Calu3 (cell line): Measurements from ENCODE around the gene GDF7. TPM values are rescaled to one million over a fixed set of nuclear protein-coding genes. Genes with fewer than 3 reads are reported as not detected.

Experiments
- BruUV-seq: library from RNA; stranded (reverse); fragments of 400-500 nt; replicated peaks from 2 replicates; lab custom pipeline; 2021; lab: Mats Ljungman, UMichigan
- CTCF ChIA-PET: fragments of 300-600 bp; sonication (Branson Sonifier 250); formaldehyde crosslinking; loops from one replicate; lab custom pipeline; 2022; ENCODE audit warnings: antibody characterized with exemption; lab: Charles Lee
- DNase-seq: peaks from one replicate; pipeline ENCODE4 v3.0.0; 2022
- H3K27ac Mint-ChIP-seq: one replicate; pipeline ENCODE4 v1.8.0; 2022; ENCODE audit warnings: mixed read lengths; ENCODE audit not compliant: unreplicated experiment
- H3K27me3 Mint-ChIP-seq: one replicate; pipeline ENCODE4 v1.8.0; 2022; ENCODE audit warnings: mixed read lengths; ENCODE audit not compliant: unreplicated experiment
- H3K36me3 Mint-ChIP-seq: one replicate; pipeline ENCODE4 v1.8.0; 2022; ENCODE audit warnings: mild to moderate bottlenecking, moderate library complexity, mixed read lengths; ENCODE audit not compliant: insufficient read depth, unreplicated experiment
- H3K4me1 Mint-ChIP-seq: one replicate; pipeline ENCODE4 v1.8.0; 2022; ENCODE audit warnings: mild to moderate bottlenecking, low read depth, mixed read lengths; ENCODE audit not compliant: unreplicated experiment
- H3K4me3 Mint-ChIP-seq: one replicate; pipeline ENCODE4 v1.8.0; 2022; ENCODE audit warnings: mild to moderate bottlenecking, low read depth, moderate library complexity, mixed read lengths; ENCODE audit not compliant: unreplicated experiment
- H3K9me3 Mint-ChIP-seq: one replicate; pipeline ENCODE4 v1.8.0; 2022; ENCODE audit warnings: low read depth, mixed read lengths; ENCODE audit not compliant: unreplicated experiment
- CTCF ChIP-seq: fragments of 200-600 bp; IDR thresholded peaks from one replicate; pipeline ENCODE4 v1.8.0; 2022; ENCODE audit warnings: antibody characterized with exemption; ENCODE audit not compliant: unreplicated experiment
- intact Hi-C: fragments of 100-400 bp; cut with micrococcal nuclease; formaldehyde crosslinking; loops from one replicate; pipeline ENCODE4 v1.10.0; 2022; ENCODE audit not compliant: unreplicated experiment
- total RNA-seq: library from RNA; stranded (reverse); gene quantifications from 2 replicates; pipeline ENCODE4 v1.2.3, GENCODE V29; 2022

GDF7 gene
- total RNA-seq, 1 experiment from 2014 or later: not detected

DNA sequence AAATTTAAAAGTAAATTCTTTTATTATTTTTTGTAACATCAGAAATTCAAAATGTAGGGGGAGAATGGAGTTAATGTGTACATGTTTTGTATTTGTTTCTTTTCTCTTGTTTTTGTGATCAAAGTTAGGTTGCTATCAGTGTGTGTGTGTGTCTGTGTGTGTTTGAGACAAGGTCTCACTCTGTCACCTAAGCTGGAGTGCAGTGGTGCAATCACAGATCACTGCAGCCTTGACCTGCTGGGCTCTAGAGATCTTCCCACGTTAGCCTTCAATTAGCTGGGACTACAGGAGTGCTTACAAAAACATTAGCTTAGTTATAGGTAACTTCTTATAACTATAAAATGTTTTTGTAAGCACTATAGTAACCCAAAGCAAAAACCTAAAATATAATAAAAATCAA lies 50.7 kb downstream of the GDF7 start:
- Mint-ChIP-seq H3K4me1 (no peaks in the 10 kb centered on the region), H3K4me3 (no peak overlapping the region), H3K27me3 (no peaks in the 10 kb centered on the region), H3K27ac (no peak overlapping the region), H3K9me3 (no peaks in the 10 kb centered on the region), H3K36me3 (no peaks in the 10 kb centered on the region)
- TF ChIP-seq CTCF: no peak
- CTCF ChIA-PET: interaction anchor here (0.6 kb wide), 1 partner anchor 27 kb away, joined by 4 read pairs; no protein-coding TSS in a partner anchor
- intact Hi-C loops: no loop called here
- BruUV-seq: no TSS peak
- DNase-seq: no peak

GRCh38 chr2:20722592-20723240 lies 55.8 kb downstream of the GDF7 start:
- no peaks in the 10 kb centered on the region for H3K36me3 Mint-ChIP-seq
- no TSS peak for BruUV-seq
- no peak for DNase-seq
- no peaks in the 10 kb centered on the region for H3K4me1 Mint-ChIP-seq
- H3K4me3 Mint-ChIP-seq: no peak overlapping the region
- no peaks in the 10 kb centered on the region for H3K27me3 Mint-ChIP-seq
- TF ChIP-seq CTCF: no peak
- no peaks in the 10 kb centered on the region for H3K9me3 Mint-ChIP-seq
- intact Hi-C loops: loop anchor here (2.0 kb wide), 1 partner anchor 240 kb away; no protein-coding TSS in a partner anchor
- CTCF ChIA-PET: interaction anchor here (0.7 kb wide), 1 partner anchor 726 kb away, joined by 3 read pairs; no protein-coding TSS in a partner anchor
- no peak overlapping the region for H3K27ac Mint-ChIP-seq

DNA sequence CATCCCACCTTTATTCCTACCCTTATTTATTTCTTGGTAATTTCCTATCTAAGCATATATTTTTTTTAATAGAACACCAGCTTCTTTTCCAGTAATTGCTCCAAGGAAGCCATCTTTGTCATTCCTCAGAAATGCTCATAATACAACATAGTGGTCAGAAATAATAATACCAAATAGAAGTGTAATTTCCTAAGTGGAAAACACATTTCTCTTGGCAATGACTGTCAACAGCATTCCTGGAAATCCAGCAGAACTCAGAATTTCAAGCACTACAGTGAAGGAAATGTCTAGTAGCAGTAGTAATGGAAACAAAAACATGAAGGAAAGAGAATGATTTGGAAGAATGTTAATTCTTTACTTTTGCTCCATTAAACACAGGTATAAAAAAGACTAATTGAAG lies 56.6 kb downstream of the GDF7 start:
- no peaks in the 10 kb centered on the region for H3K27me3 Mint-ChIP-seq

GRCh38 chr2:20724500-20725053 lies 57.6 kb downstream of the GDF7 start:
- BruUV-seq: no TSS peak
- CTCF ChIA-PET: no interaction called here
- intact Hi-C loops: no loop called here
- DNase-seq: no peak
- Mint-ChIP-seq H3K4me1 (peaks cover 12% of the 10 kb centered on the region), H3K4me3 (no peak overlapping the region), H3K36me3 (no peaks in the 10 kb centered on the region), H3K27ac (no peak overlapping the region), H3K9me3 (no peaks in the 10 kb centered on the region), H3K27me3 (no peaks in the 10 kb centered on the region)
- TF ChIP-seq CTCF: no peak

More for the DNA sequence above, 56.6 kb downstream of the GDF7 start:
- BruUV-seq: no TSS peak
- H3K4me1 Mint-ChIP-seq: peaks cover 6% of the 10 kb centered on the region
- TF ChIP-seq CTCF: no peak
- CTCF ChIA-PET: no interaction called here
- no peak overlapping the region for H3K27ac Mint-ChIP-seq
- no peak overlapping the region for H3K4me3 Mint-ChIP-seq
- H3K36me3 Mint-ChIP-seq: no peaks in the 10 kb centered on the region
- DNase-seq: no peak
- intact Hi-C loops: loop anchor here (2.0 kb wide), 1 partner anchor 239 kb away; no protein-coding TSS in a partner anchor
- no peaks in the 10 kb centered on the region for H3K9me3 Mint-ChIP-seq
